ENCODE data around the gene SFXN3. TPM values are rescaled to one million over a fixed set of nuclear protein-coding genes. Genes with fewer than 3 reads are reported as not detected.

Gene SFXN3
- total and polyA plus RNA-seq, 2 donors: 29.9 to 34.7 TPM

- no peak for DNase-seq (ENCODE audit: extremely low spot score)
- H3K27ac ChIP-seq (ENCODE audit: low read depth): no peak overlapping the region
- H3K4me1 ChIP-seq (ENCODE audit: insufficient read depth): no peaks in the 10 kb centered on the region
- no peak overlapping the region for H3K4me3 ChIP-seq (ENCODE audit: low read depth, low read length)
- no peaks in the 10 kb centered on the region for H3K36me3 ChIP-seq (ENCODE audit: insufficient read depth)
- WGBS: 27% methylated on average over 10 of the region's 10 CpGs
Measured at GRCh38 chr10:101087376-101087775, 56.3 kb downstream of the SFXN3 start.

GRCh38 chr10:101087965-101088364, 56.9 kb downstream of the SFXN3 start:
- Histone ChIP-seq H3K4me3 (ENCODE audit: low read depth, low read length) (no peak overlapping the region), H3K4me1 (ENCODE audit: insufficient read depth) (no peaks in the 10 kb centered on the region), H3K27ac (ENCODE audit: low read depth) (no peak overlapping the region), H3K36me3 (ENCODE audit: insufficient read depth) (no peaks in the 10 kb centered on the region)
- no peak for DNase-seq (ENCODE audit: extremely low spot score)
- WGBS: 23% methylated on average over 14 of the region's 14 CpGs

- 76% methylated on average over 11 of the region's 11 CpGs for WGBS
- H3K36me3 ChIP-seq (ENCODE audit: insufficient read depth): no peaks in the 10 kb centered on the region
- no peaks in the 10 kb centered on the region for H3K4me1 ChIP-seq (ENCODE audit: insufficient read depth)
- no peak for DNase-seq (ENCODE audit: extremely low spot score)
- H3K4me3 ChIP-seq (ENCODE audit: low read depth, low read length): no peak overlapping the region
- no peak overlapping the region for H3K27ac ChIP-seq (ENCODE audit: low read depth)
Measured at GRCh38 chr10:101089520-101090299, 58.7 kb downstream of the SFXN3 start.

GRCh38 chr10:101090597-101090996, 59.6 kb downstream of the SFXN3 start:
- no peak for DNase-seq (ENCODE audit: extremely low spot score)
- Histone ChIP-seq H3K36me3 (ENCODE audit: insufficient read depth) (no peaks in the 10 kb centered on the region), H3K4me3 (ENCODE audit: low read depth, low read length) (no peak overlapping the region), H3K27ac (ENCODE audit: low read depth) (no peak overlapping the region), H3K4me1 (ENCODE audit: insufficient read depth) (no peaks in the 10 kb centered on the region)
- 87% methylated on average over 5 of the region's 5 CpGs for WGBS

Other genes starting within 250 kb of the SFXN3 start
- 114 TPM for gene SLF2, start 118.3 kb upstream of the SFXN3 start, total RNA-seq
- gene SLF2, start 118.3 kb upstream of the SFXN3 start, polyA plus RNA-seq: 13.9 TPM
- 1.2 TPM for gene SEMA4G, start 61.7 kb upstream of the SFXN3 start, total RNA-seq
- gene SEMA4G, start 61.7 kb upstream of the SFXN3 start, polyA plus RNA-seq: 2.3 TPM
- 35.4 TPM for gene MRPL43, start 43.7 kb upstream of the SFXN3 start, total RNA-seq
- gene MRPL43, start 43.7 kb upstream of the SFXN3 start, polyA plus RNA-seq: 153 TPM
- 3.2 TPM for gene TWNK, start 43.7 kb upstream of the SFXN3 start, total RNA-seq
- 7.9 TPM for gene TWNK, start 43.7 kb upstream of the SFXN3 start, polyA plus RNA-seq
- 35.6 TPM for gene LZTS2, start 31.4 kb upstream of the SFXN3 start, total RNA-seq
- 142 TPM for gene LZTS2, start 31.4 kb upstream of the SFXN3 start, polyA plus RNA-seq
- 0.21 TPM for gene PDZD7, start 105 bp upstream of the SFXN3 start, total RNA-seq
- 0.46 TPM for gene PDZD7, start 105 bp upstream of the SFXN3 start, polyA plus RNA-seq
- 27.0 TPM for gene KAZALD1, start 30.8 kb downstream of the SFXN3 start, total RNA-seq
- 5.9 TPM for gene KAZALD1, start 30.8 kb downstream of the SFXN3 start, polyA plus RNA-seq
- not detected for gene TLX1, start 100.1 kb downstream of the SFXN3 start, total RNA-seq
- not detected for gene TLX1, start 100.1 kb downstream of the SFXN3 start, polyA plus RNA-seq
- not detected for gene LBX1, start 198.2 kb downstream of the SFXN3 start, total RNA-seq
- not detected for gene LBX1, start 198.2 kb downstream of the SFXN3 start, polyA plus RNA-seq

Data from urinary bladder (tissue), 4 donors.